Measurements from ENCODE around the gene MC5R.

GRCh38 chr18:13793819-13794218 lies 30.1 kb upstream of the MC5R start:
- TF ChIP-seq CTCF (conservative IDR thresholded peaks at IDR 0.05; ENCODE audit: low read depth in 2 of 2): peak; percentile 28 to 56; a peak in 3 of 4 replicates
- TF ChIP-seq ETS1 (IDR thresholded peaks at IDR 0.05): no peak
- no peak for TF ChIP-seq POLR2AphosphoS5 (IDR thresholded peaks at IDR 0.05; ENCODE audit: low read depth)
- TF ChIP-seq CREB1 (CRISPR knock-in tag; IDR thresholded peaks at IDR 0.05; ENCODE audit: low read depth): no peak
